T47D (cell line): Measurements from ENCODE around the gene LRRN2.

Experiments
- DNase-seq, 2 experiments: peaks; one replicate each; pipeline versions ENCODE4 v3.0.0 to v3.0.0-alpha.2; 2011 to 2012; ENCODE audit warnings: low read depth in 1 of 2, low spot score in 1 of 2
- JUND ChIP-seq: IDR thresholded peaks from 2 replicates; pipeline ENCODE4 v1.6.1; 2012; ENCODE audit warnings: low read depth
- in situ Hi-C: cut with HindIII; loops from 2 replicates; pipeline ENCODE4 v1.10.0; 2016; ENCODE audit warnings: low sequenced_read_pairs, low pct_unique_long_range_greater_than_20kb

LRRN2 gene

DNA sequence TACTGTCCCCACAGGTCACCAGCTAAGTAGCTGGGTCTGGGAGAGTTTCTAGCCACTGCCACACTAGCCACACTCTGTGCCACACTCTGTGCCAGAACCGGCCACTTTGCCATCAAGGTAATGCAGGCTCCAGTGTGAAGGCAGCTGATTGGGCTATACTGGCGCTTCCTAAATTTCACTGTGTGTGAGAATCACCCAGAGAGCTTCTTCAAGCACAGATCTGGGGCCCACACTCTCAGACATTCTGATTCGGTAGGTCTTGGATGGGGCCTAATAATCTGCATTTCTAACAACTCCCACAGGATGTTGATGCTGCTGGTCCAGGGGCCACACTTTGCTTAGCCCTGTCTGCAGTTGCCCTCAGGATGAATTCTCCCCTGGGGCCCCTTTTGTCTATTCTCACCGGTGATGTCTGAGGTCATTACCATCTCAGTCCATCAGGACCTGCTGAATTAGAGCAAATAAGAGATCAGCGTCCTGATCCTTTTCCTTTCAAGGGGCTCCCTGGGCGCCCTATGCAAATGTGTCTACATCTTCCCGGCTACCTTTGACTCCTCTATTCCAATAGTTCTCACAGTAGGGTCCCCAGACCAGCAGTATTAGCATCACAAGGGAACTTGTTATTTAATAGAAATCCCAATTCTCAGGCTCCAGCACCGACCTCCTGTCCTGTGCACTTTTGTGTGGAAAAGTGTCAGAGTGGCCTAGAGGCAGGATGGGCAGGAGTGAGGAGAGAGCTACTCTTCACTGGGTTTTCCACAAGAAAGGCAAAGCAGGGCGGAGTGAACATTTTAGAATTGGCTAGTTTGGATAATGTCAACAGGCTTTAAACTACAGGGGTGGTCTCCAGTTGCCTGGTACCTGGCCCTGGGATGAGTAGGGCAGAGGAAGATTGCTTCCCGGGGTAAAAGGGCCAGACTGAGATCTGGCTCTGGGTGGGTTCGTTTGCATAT lies 24.7 kb upstream of the LRRN2 start:
- in situ Hi-C loops, result no loop called here
- DNase-seq, result no peak
- TF ChIP-seq JUND, result no peak

GRCh38 chr1:204709021-204709420 lies 23.5 kb upstream of the LRRN2 start:
- in situ Hi-C loops, result no loop called here
- DNase-seq, result no peak
- no peak for TF ChIP-seq JUND

DNA sequence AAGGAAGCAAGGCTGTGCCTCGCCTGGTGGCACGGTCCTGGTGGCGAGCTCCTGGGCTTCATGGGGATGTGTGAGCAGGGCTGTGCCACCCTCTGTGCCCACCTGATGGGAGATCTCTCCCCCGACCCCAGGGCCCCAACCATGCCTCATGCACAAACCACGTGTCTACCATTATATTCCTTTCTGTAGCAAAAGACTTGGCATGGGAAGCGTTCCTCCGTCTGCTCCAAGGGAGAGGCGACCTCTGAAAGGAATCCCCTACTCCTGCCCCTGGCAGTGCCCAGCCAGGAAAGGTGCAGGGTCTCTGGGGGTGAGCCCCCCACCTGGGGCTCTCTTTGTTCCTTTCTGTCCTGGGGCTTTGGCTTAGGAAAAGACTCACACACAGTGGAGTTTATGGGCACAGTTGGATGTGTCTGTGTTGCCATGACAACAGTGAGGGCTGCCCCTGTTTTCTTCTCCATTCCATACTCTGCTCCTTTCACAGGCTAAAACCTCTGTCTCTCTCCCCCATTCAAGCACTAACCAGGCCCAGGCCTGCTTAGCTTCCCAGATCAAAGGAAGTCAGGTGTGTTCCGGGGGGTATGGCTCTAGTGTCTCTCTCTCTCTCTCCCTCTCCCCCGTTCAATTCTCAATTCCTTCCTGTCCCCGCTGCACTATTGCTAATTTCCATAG lies 21.4 kb upstream of the LRRN2 start:
- no peak for DNase-seq
- TF ChIP-seq JUND, result no peak
- in situ Hi-C loops, result no loop called here

GRCh38 chr1:204705888-204706837 lies 20.6 kb upstream of the LRRN2 start:
- TF ChIP-seq JUND, result no peak
- DNase-seq, result no peak
- in situ Hi-C loops, result no loop called here

- no peak for DNase-seq
- in situ Hi-C loops, result no loop called here
- no peak for TF ChIP-seq JUND
Observed at GRCh38 chr1:204705493-204705811, 19.9 kb upstream of the LRRN2 start.

- DNase-seq, result no peak
- no peak for TF ChIP-seq JUND
- in situ Hi-C loops, result no loop called here
Observed at GRCh38 chr1:204704794-204705492, 19.4 kb upstream of the LRRN2 start.

GRCh38 chr1:204703826-204704612 lies 18.5 kb upstream of the LRRN2 start:
- in situ Hi-C loops, result no loop called here
- DNase-seq, result no peak
- no peak for TF ChIP-seq JUND

DNA sequence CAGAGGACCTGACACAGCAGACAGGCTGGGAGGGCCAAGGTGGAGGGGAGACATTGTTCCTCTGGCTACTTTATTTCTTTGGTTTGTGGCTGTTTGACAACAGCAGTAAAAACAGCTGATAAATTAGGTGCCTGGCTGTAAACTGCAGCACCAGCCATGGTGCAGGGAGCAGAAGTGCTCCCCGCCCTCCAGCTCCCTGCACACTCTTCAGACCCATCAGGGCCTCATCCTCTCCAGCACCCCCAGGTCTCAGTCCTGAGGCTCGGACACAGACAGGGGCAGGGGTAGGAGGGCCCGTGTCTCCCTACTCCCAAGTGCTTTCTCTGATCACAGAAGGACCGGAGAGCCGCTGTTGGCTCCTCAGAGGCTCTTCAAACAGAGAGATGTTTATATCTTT lies 17.7 kb upstream of the LRRN2 start:
- no peak for TF ChIP-seq JUND
- no peak for DNase-seq
- in situ Hi-C loops, result no loop called here

DNA sequence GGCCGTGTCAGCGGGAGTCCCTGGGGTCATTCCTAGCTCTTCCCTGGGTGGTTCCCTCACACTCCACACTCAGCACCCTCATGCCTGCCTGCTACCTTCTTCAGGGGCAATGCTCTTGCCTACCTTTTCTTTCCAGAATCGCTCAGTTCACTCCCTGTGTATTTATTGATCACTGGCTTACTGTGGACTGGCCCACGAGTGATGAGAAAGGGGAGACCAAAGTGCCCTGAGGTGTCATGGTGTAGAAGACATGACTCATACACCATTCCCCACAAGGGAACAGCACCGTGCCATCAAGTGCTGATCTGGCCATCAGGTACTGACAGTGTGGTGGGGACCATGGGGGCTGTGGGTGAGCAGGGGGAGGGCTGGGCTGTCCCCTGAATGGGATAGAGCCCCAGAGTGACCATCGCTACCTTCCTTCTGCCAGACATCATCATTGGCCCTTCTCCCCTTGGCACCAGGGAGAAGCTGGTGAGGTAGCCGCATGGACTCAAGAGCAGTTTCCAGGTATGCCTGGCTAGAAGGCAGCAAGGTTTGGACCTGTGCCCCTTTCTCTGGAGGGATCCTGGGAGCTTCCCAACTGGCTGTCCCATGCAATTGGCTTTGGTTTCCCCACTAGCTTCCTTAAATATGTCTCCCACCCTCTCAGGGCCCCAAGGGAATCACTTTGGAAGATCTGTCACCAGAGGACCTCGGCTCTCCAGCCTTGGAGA lies 17.2 kb upstream of the LRRN2 start:
- no peak for TF ChIP-seq JUND
- no peak for DNase-seq
- in situ Hi-C loops, result no loop called here

DNA sequence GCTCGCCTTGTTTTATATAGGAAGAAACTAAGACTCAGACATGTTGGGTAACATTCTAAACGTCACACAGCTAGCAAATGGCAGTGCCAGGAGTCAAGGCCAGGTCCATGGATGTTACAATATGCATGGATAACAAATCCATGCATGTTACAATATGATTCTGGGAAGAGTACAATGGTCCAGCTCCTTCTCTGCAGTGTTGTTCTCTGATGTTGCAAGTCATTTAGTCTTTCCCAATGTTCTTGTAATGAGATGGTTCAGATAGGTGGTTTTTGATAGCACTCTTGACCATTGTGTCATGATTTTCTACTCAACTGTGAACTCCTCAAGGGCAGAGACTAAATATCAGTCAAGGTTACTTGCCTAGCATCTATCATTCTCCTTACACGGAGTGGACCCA lies 15.7 kb upstream of the LRRN2 start:
- in situ Hi-C loops, result no loop called here
- no peak for TF ChIP-seq JUND
- no peak for DNase-seq

DNA sequence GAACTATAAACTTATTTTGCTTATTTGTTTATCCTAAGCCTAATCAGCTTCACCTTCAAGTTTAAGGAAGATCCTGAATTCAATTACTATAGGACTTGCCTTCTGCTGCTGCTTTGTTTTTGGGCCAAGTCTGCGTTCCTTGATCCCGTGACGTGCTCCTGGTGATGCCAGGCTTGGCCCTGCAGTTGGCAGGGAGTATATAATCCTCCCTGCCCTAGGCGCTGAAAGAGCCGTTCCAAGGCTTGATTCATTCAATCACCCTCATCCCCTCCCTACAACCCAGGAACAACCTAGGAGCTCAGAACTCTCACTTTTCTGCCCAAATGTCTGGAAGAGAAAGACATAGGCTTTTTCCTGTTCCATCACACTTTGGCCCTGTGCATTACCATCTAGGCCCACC lies 12.4 kb upstream of the LRRN2 start:
- TF ChIP-seq JUND, result no peak
- in situ Hi-C loops, result no loop called here
- no peak for DNase-seq
